SK-N-SH (cell line): ENCODE results near the gene CD63. TPM values are rescaled to one million over a fixed set of nuclear protein-coding genes. Genes with fewer than 3 reads are reported as not detected.
"Not testable (repeated sequence)": the region's sequence is repeated elsewhere in the genome, so short reads cannot be mapped to it uniquely, and the experiment has no call there.

Experiments
- CTCF ChIA-PET: fragments of 300-600, 350-600 bp; formaldehyde crosslinking; extraction: SDS; loops from one replicate; lab custom pipeline; 2021; lab: Yijun Ruan, JAX
- POLR2A ChIA-PET: fragments of 350-600 bp; sonication (Branson Sonifier 250); formaldehyde crosslinking; extraction: SDS; loops from one replicate; lab custom pipeline; 2020; ENCODE audit warnings: antibody characterized with exemption, inconsistent platforms; lab: Yijun Ruan, JAX
- DNase-seq: peaks from one replicate; pipeline ENCODE4 v3.0.0; 2012
- H2AFZ ChIP-seq: fragments of 200-600 bp; sonication (generic); 2 replicates; pipeline ENCODE4 v1.8.1; 2016; ENCODE audit warnings: antibody characterized with exemption, mild to moderate bottlenecking, low read depth
- H3F3A ChIP-seq: fragments of 200-600 bp; sonication (generic); replicated peaks from 2 replicates; pipeline ENCODE3; 2016; ENCODE audit warnings: antibody characterized with exemption, mild to moderate bottlenecking; ENCODE audit not compliant: insufficient read depth
- H3K27ac ChIP-seq, 2 experiments: fragments of 200-500 bp in 1 of 2; fragments of 200-600 bp in 1 of 2; sonication (Bioruptor generic) in 1 of 2; sonication (generic), shearing (Covaris generic) in 1 of 2; 2 replicates each; pipeline versions ENCODE4 v1.5.1 to v1.6.1; 2014 to 2016; ENCODE audit warnings: low read depth in 2 of 2, inconsistent platforms in 1 of 2, low read length in 1 of 2, mild to moderate bottlenecking in 1 of 2, mixed read lengths in 1 of 2
- H3K27me3 ChIP-seq: fragments of 200-600 bp; sonication (generic), shearing (Covaris generic); 2 replicates; pipeline ENCODE4 v1.6.1; 2016; ENCODE audit warnings: mixed run types; ENCODE audit not compliant: insufficient read depth
- H3K36me3 ChIP-seq, 2 experiments: fragments of 200-500 bp in 1 of 2; fragments of 200-600 bp in 1 of 2; sonication (Bioruptor generic) in 1 of 2; sonication (generic) in 1 of 2; replicated peaks in 1 of 2; 2 replicates each; pipeline versions ENCODE3 to v1.5.1; 2014 to 2016; ENCODE audit warnings: low read length in 1 of 2, mild to moderate bottlenecking in 1 of 2; ENCODE audit not compliant: insufficient read depth in 2 of 2, control insufficient read depth in 1 of 2
- H3K4me1 ChIP-seq, 2 experiments: fragments of 200-500 bp in 1 of 2; fragments of 200-600 bp in 1 of 2; sonication (Bioruptor generic) in 1 of 2; sonication (generic), shearing (Covaris generic) in 1 of 2; 2 replicates each; pipeline versions ENCODE4 v1.5.1 to v1.6.1; 2014 to 2016; ENCODE audit warnings: low read depth in 1 of 2, low read length in 1 of 2, mixed run types in 1 of 2; ENCODE audit not compliant: insufficient read depth in 2 of 2, control insufficient read depth in 1 of 2
- H3K4me2 ChIP-seq: fragments of 200-600 bp; sonication (generic), shearing (Covaris generic); 2 replicates; pipeline ENCODE4 v1.6.1; 2017; ENCODE audit warnings: mixed run types
- H3K4me3 ChIP-seq, 2 experiments: fragments of 200-500 bp in 1 of 2; fragments of 200-600 bp in 1 of 2; sonication (Bioruptor generic) in 1 of 2; sonication (generic), shearing (Covaris generic) in 1 of 2; 2 replicates each; pipeline versions ENCODE4 v1.5.1 to v1.8.1; 2014 to 2016; ENCODE audit warnings: low read depth in 2 of 2, inconsistent platforms in 1 of 2, low read length in 1 of 2, mild to moderate bottlenecking in 1 of 2, mixed read lengths in 1 of 2, moderate library complexity in 1 of 2
- H3K79me2 ChIP-seq: fragments of 200-600 bp; sonication (generic); 2 replicates; pipeline ENCODE4 v1.8.1; 2017; ENCODE audit warnings: mild to moderate bottlenecking; ENCODE audit not compliant: insufficient read depth
- H3K9ac ChIP-seq: fragments of 200-600 bp; sonication (generic); 2 replicates; pipeline ENCODE4 v1.6.1; 2017; ENCODE audit warnings: mixed run types
- H3K9me2 ChIP-seq: fragments of 200-600 bp; sonication (generic); 2 replicates; pipeline ENCODE4 v1.6.1; 2017; ENCODE audit warnings: mixed run types
- H3K9me3 ChIP-seq: fragments of 200-600 bp; sonication (generic); 2 replicates; pipeline ENCODE4 v1.6.1; 2017; ENCODE audit warnings: mixed run types, mild to moderate bottlenecking, moderate library complexity
- H4K20me1 ChIP-seq: fragments of 200-600 bp; sonication (generic); 2 replicates; pipeline ENCODE4 v1.6.1; 2017; ENCODE audit warnings: mild to moderate bottlenecking, mixed run types; ENCODE audit not compliant: insufficient read depth
- CTCF ChIP-seq: fragments of 200-600 bp; sonication (generic); IDR thresholded peaks from 2 replicates; pipeline ENCODE4 v1.6.1; 2017; ENCODE audit warnings: antibody characterized with exemption, mild to moderate bottlenecking, moderate library complexity
- IRF3 ChIP-seq: fragments of 150-350 bp; IDR thresholded peaks from 2 replicates; pipeline ENCODE4 v1.6.1; 2016; ENCODE audit warnings: mild to moderate bottlenecking, low read depth, low read length
- MEF2A ChIP-seq: IDR thresholded peaks from 2 replicates; pipeline ENCODE4 v1.4.0; 2012; ENCODE audit warnings: low read depth, borderline replicate concordance
- MXI1 ChIP-seq: IDR thresholded peaks from 2 replicates; pipeline ENCODE4 v1.6.1; 2012; ENCODE audit warnings: mild to moderate bottlenecking, low read depth, low read length, improper control_type of control experiment
- NFIC ChIP-seq: IDR thresholded peaks from 2 replicates; pipeline ENCODE4 v1.4.0; 2012; ENCODE audit warnings: borderline replicate concordance
- PBX3 ChIP-seq: IDR thresholded peaks from 2 replicates; pipeline ENCODE4; 2012
- RAD21 ChIP-seq: IDR thresholded peaks from 2 replicates; pipeline ENCODE4 v1.6.1; 2012; ENCODE audit warnings: mild to moderate bottlenecking, low read length
- REST ChIP-seq: IDR thresholded peaks from 2 replicates; pipeline ENCODE4 v1.6.1; 2012; ENCODE audit warnings: mild to moderate bottlenecking, low read depth, low read length, moderate library complexity
- USF1 ChIP-seq: IDR thresholded peaks from 2 replicates; pipeline ENCODE4 v1.4.0; 2012; ENCODE audit warnings: low read depth, borderline replicate concordance
- YY1 ChIP-seq: IDR thresholded peaks from 2 replicates; pipeline ENCODE4 v1.4.0; 2012; ENCODE audit warnings: low read depth, mild to moderate bottlenecking
- ZBTB33 ChIP-seq: IDR thresholded peaks from 2 replicates; pipeline ENCODE4 v1.4.0; 2012; ENCODE audit warnings: low read depth, borderline replicate concordance
- WGBS: methylation state at CpG from one replicate; pipeline ENCODE4 v1.1.6; 2017; ENCODE audit warnings: low lambda C conversion rate; 5-methylcytosine and 5-hydroxymethylcytosine counted together
- polyA plus RNA-seq, 3 experiments: library from polyadenylated mRNA; depleted of rRNA; stranded (reverse); fragments of >200 nt; gene quantifications; 2 replicates each; pipeline ENCODE4 v1.2.3, GENCODE V29; 2012

The CD63 gene
- polyA plus RNA-seq, 1 of the 3 experiments (the other 2 are of a cell fraction), result 1,465 TPM

GRCh38 chr12:55762646-55763045, 33.8 kb upstream of the CD63 start:
- Histone ChIP-seq H3K4me3 (no peak overlapping the region), H3K9me2 (no peaks in the 10 kb centered on the region), H3K4me1 (peaks cover 0 to 2% of the 10 kb centered on the region in 2 experiments; a peak in 1 of 4 replicates), H2AFZ (no peak overlapping the region), H3K27me3 (no peaks in the 10 kb centered on the region), H3K27ac (no peak overlapping the region), H3K36me3 (peaks cover 35 to 53% of the 10 kb centered on the region in 2 experiments), H3K79me2 (peaks cover 11% of the 10 kb centered on the region; the same call in 1 of the 2 replicates), H3K9me3 (no peaks in the 10 kb centered on the region), H4K20me1 (no peaks in the 10 kb centered on the region), H3F3A (peaks cover 10% of the 10 kb centered on the region), H3K4me2 (no peak overlapping the region), H3K9ac (no peak overlapping the region)
- POLR2A ChIA-PET, result no interaction called here
- no peak for DNase-seq
- CTCF ChIA-PET, result interaction anchor here (1.2 to 1.4 kb wide), 2 partner anchors 19 to 24 kb away, joined by 4 to 5 read pairs; no protein-coding TSS in a partner anchor
- TF ChIP-seq PBX3 (no peak), CTCF (no peak), IRF3 (no peak), YY1 (no peak), MXI1 (no peak), ZBTB33 (no peak), USF1 (no peak)

- POLR2A ChIA-PET, result no interaction called here
- Histone ChIP-seq H3K27ac (no peak overlapping the region), H3K27me3 (no peaks in the 10 kb centered on the region), H3K4me1 (no peaks in the 10 kb centered on the region; a peak in 1 of 4 replicates), H3K9me2 (no peaks in the 10 kb centered on the region), H2AFZ (no peak overlapping the region), H4K20me1 (no peaks in the 10 kb centered on the region), H3K9ac (no peak overlapping the region), H3K36me3 (peaks cover 47 to 60% of the 10 kb centered on the region in 2 experiments), H3K9me3 (no peaks in the 10 kb centered on the region), H3K4me3 (no peak overlapping the region), H3F3A (peaks cover 18% of the 10 kb centered on the region), H3K4me2 (no peak overlapping the region), H3K79me2 (peaks cover 11% of the 10 kb centered on the region; the same call in 1 of the 2 replicates)
- WGBS, result 96% methylated on average over 6 of the region's 6 CpGs
- CTCF ChIA-PET, result interaction anchor here (1.0 to 1.5 kb wide), 2 partner anchors 22 to 166 kb away, joined by 3 to 6 read pairs; no protein-coding TSS in a partner anchor
- TF ChIP-seq RAD21, result no peak
- TF ChIP-seq REST, result no peak
- TF ChIP-seq MEF2A, result no peak
- no peak for TF ChIP-seq NFIC
- no peak for DNase-seq
These were observed 31.9 kb upstream of the CD63 start for GRCh38 chr12:55760663-55761062.

- CTCF ChIA-PET, result interaction anchor here (1.1 to 2.5 kb wide), 3 partner anchors 20 to 40 kb away, joined by 3 to 13 read pairs (median 7); no protein-coding TSS in a partner anchor
- POLR2A ChIA-PET, H3K4me2 ChIP-seq, H3K4me3 ChIP-seq, H3K27me3 ChIP-seq, H3K79me2 ChIP-seq, H2AFZ ChIP-seq, H3K9ac ChIP-seq, H3K4me1 ChIP-seq, H3K9me2 ChIP-seq, H4K20me1 ChIP-seq, H3K9me3 ChIP-seq, H3K27ac ChIP-seq, DNase-seq: not testable (repeated sequence)
- 100% methylated on average over 4 of the region's 4 CpGs for WGBS
- peaks cover 62 to 78% of the 10 kb centered on the region in 2 experiments for H3K36me3 ChIP-seq
- H3F3A ChIP-seq, result peaks cover 26% of the 10 kb centered on the region
These were observed 29.8 kb upstream of the CD63 start for GRCh38 chr12:55758575-55758974.
